Measurements from ENCODE around the gene C10orf71.

Gene C10orf71

DNA sequence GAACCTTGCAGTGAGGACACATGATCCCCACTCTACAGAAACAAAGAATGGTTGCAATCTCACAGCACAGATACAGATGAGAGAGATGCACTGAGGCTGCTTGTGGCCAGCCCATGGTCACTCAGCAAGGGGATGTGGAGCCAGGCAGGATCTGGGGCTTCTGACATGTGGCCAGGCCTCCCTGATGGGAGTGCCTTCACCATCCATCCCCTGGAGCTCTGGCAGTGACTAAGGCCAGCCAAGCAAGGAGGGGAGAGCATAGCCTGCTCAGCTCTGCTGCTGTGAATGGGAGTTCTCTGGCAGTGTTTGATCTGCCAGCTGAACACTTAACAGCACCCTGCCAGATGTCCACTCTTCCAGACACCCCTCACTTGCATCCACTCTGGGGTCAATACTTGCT is 19.8 kb downstream of the C10orf71 start:
- no peak for DNase-seq

GRCh38 chr10:49319206-49319605 is 20.2 kb downstream of the C10orf71 start:
- DNase-seq = no peak

GRCh38 chr10:49320191-49320590 is 21.2 kb downstream of the C10orf71 start:
- no peak for DNase-seq

- no peak for DNase-seq
Measured at GRCh38 chr10:49321021-49321420, 22.1 kb downstream of the C10orf71 start.

DNA sequence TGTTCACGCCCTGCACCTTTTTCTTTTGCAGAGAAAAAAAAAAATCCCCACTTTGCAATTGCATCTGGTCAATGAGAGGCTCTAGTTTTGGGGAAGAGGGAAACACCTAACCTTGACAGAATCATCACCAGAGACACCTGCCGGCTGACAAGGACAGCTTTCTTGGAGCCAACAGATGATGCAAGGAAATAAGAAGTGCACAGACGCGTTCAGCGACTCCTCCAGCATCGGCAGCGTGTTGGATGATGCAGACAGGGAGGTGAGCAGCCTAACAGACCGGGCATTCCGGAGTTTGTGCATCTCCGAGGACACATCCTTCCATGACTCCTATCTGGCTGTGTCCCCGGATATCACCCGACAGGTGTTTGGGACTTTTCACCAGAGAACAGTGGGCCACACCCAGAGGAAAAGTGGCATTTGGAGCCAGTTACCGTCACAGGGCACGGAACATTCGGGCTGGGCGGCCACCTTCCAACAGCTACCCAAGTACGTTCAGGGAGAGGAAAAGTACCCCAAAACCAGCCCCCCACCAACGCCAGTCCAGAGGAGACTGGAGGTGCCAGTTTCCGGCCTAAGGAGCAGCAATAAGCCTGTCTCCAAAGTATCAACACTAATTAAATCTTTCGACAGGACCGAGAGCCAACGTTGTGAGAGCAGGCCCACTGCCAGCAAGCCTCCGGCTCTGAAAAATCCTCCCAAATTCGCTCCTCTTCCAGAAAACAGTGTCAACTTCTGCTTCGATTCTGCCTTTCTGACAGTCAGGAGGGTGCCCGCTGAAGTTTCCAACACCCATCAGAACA is 23.6 kb downstream of the C10orf71 start:
- no peak for DNase-seq

DNA sequence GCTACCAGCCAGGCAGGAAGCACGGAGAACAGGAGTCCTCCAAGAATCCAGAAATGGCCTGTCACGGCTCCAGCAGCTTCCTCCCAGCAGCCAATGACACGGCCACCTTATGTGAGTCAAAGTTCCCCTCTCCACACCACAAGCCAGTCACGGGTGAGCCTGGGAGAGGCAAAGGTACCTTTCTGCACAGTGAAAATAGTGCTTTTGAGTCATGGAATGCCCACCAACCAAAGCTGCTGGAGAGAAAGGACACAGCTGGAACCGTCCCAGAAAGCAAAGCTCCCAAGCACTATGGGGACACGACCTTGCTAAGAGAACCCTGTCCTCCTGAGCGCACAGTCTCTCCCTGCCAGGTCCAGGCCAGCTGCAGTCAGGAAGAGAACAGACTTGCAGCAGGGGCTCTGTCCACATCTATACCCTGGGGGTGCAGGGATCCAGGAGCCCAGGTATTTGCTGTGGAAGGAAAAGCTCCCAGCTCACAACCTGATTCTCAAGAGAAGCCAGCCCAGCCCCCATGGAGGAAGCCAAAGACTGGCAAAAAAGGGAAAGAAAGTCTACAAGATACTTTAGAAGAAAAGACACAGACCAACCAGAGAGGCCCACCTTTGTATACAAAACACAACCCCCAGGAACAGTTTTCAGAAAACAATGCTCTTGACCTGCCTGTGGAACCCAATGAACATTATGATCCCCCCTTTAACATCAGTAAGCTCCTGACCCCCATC is 24.4 kb downstream of the C10orf71 start:
- DNase-seq = no peak

GRCh38 chr10:49323896-49324270 is 24.9 kb downstream of the C10orf71 start:
- DNase-seq = no peak

DNA sequence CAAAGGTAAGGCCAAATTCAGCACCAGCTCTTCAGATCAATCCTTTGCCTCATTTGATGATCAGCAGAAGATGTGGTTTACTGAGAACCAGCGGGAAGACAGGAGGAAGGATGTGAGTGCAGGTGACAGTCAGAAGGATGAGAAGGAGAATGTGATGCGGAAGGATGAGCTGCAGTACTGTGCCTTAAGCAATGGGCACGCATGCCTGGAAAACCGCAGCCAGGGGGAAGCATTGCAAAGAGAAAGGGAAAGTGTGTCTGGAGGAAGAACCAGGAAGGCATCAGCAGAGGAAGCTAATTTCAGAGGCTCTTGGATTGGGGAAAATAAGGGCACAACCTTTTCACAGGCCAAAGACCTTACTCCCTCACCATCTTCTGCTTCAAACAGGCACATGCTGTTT is 25.7 kb downstream of the C10orf71 start:
- DNase-seq = no peak

GRCh38 chr10:49325131-49325915 is 26.4 kb downstream of the C10orf71 start:
- no peak for DNase-seq

GRCh38 chr10:49325916-49326783 is 27.2 kb downstream of the C10orf71 start:
- no peak for DNase-seq

- no peak for DNase-seq
Measured at GRCh38 chr10:49327036-49327813, 28.3 kb downstream of the C10orf71 start.

- DNase-seq = no peak
Measured at GRCh38 chr10:49328401-49329145, 29.6 kb downstream of the C10orf71 start.

DNA sequence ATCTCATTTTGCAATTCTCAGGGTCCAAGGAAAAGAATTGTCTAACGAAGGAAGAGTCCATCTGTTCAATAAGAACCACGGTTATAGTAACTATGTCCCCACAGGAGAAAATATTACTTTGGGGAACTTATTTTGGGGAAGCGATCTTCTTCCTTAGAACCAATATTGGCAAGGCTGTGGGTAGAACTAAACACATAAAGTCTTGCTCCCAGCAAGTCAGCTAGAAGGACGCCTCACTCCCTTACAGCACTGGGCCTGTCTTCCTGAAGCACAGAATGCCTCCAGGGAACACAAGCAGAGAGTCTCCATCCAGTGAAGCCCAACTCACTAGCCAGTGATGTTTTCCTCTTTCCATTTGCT is 30.2 kb downstream of the C10orf71 start:
- no peak for DNase-seq

GRCh38 chr10:49330127-49330665 is 31.2 kb downstream of the C10orf71 start:
- no peak for DNase-seq

DNA sequence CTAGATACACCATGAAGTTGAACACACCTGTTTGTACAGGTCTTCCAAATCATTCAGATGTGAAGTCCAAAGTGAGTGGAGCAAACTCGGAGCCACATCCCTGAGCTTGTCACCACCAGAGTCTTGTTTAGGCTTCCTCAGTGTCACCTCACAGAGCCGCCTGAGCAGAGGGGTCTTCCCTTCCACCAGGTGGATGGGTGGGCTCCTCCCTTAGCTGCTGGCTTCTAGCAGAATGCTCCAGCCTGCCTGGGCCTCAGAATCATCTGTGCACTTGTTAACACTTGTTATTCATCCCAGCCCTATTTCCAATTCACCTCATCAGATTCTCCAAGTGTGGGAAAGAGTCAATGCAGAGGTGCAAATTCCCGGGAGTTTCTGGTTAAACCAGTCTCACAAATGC is 32.5 kb downstream of the C10orf71 start:
- DNase-seq = no peak

DNA sequence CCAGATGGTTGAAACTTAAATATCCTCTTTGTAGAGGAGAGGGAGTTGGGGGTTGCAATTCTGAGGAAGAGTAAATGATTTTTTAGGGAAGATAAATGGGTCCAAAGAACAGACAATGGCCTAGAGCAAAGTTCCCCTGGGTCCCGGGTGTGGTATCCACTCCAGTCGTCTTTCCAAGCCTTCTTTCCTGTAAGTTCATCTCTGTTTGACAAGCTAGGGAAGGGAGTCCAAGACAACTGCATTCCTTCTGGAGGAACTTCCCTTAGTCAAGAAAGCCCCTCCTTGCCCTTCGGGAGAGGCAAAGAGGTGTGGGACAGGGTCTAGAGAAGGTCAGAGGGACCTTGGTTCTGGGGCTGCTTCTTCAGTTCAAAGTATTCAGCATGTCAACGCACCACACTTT is 33.4 kb downstream of the C10orf71 start:
- no peak for DNase-seq

DNA sequence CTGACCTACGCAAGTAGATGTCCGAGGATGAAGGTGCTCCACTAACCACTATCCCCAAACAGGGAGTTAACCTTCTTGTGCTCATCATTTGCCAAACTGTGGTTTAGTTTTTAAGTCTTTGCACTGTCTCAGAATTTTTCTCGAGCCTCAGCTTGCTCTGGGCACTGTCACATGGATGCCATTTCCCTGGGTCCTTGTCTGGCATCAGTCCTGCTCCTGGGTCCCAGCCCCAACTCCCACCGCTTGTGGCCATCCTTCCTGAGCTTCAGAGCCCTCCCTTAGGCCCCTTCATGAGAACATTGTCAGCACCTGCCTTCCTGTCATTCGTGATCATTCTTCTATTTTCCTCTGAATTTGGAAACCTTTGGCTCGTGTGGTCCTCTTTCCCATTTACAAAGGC is 33.8 kb downstream of the C10orf71 start:
- DNase-seq = no peak

- DNase-seq = no peak
Measured at GRCh38 chr10:49333192-49333591, 34.2 kb downstream of the C10orf71 start.

DNA sequence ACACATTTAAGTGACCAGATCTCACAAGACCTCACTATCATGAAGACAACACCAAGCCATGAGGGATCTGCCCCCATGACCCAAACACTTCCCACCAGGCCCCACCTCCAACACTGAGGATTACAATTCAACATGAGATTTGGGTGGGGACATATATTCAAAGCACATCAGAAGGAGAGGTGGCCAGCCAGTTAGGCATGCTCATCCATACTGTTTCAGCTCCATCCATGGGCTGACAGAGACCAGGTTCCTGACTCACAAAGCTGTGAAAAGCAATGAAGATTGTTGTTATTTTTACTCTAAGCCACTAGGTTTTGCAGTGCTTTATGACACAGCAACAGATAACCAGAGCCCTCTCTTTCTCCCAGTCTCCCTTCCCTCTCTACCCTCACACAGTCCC is 36.0 kb downstream of the C10orf71 start:
- DNase-seq = no peak

GRCh38 chr10:49335364-49335972 is 36.5 kb downstream of the C10orf71 start:
- DNase-seq = no peak

Data from activated naive CD4-positive, alpha-beta T cell treated with Interleukin-2 at 50 U/mL for 16 hours (primary cell).